HCT116 (cell line): ENCODE measurements around the gene IL1RAP. TPM values are rescaled to one million over a fixed set of nuclear protein-coding genes. Genes with fewer than 3 reads are reported as not detected.

ENCODE experiments used
- ATAC-seq: fragments of 200-7000 bp; cut with Tn5 transposase; 2 replicates; pipeline ENCODE4 v1.9.1; 2020; ENCODE audit warnings: mild to moderate bottlenecking, moderate library complexity
- BruUV-seq: library from RNA; stranded (reverse); fragments of 400-500 nt; replicated peaks from 2 replicates; lab custom pipeline; 2021; lab: Mats Ljungman, UMichigan
- CTCF ChIA-PET: fragments of 300-600 bp; sonication (Branson Sonifier 250); formaldehyde crosslinking; loops from one replicate; lab custom pipeline; 2021; ENCODE audit warnings: antibody characterized with exemption; lab: Charles Lee
- POLR2A ChIA-PET: fragments of 300-600, 350-600 bp; sonication (Branson Sonifier 250); formaldehyde crosslinking; loops from one replicate; lab custom pipeline; 2021; ENCODE audit warnings: antibody characterized with exemption; lab: Charles Lee
- RAD21 ChIA-PET, 2 experiments: fragments of 300-600 bp; sonication (Branson Sonifier 250); formaldehyde crosslinking; loops; one replicate each; lab custom pipeline; 2023; ENCODE audit warnings: low total read pairs in 2 of 2; ENCODE audit not compliant: uncharacterized antibody in 2 of 2, unreplicated experiment in 2 of 2, low non-redundant PET in 1 of 2; lab: Charles Lee
- DNase-seq: peaks from one replicate; pipeline ENCODE4 v3.0.0-alpha.2; 2010; ENCODE audit warnings: low read depth, low spot score
- H2AFZ ChIP-seq: fragments of 200-600 bp; shearing (Covaris generic), sonication (generic); 2 replicates; pipeline ENCODE4 v1.6.1; 2017; ENCODE audit warnings: low read depth, mixed run types, mixed read lengths, antibody characterized with exemption, low read length; ENCODE audit not compliant: poor library complexity, severe bottlenecking
- H3K27ac ChIP-seq: 2 replicates; pipeline ENCODE4 v1.5.1; 2012; ENCODE audit warnings: low read depth, low read length
- H3K27me3 ChIP-seq: fragments of 200-600 bp; sonication (generic); 2 replicates; pipeline ENCODE4 v1.6.1; 2016; ENCODE audit warnings: mixed run types, low read length, mixed read lengths; ENCODE audit not compliant: insufficient read depth
- H3K36me3 ChIP-seq, 2 experiments: fragments of 200-500 bp in 1 of 2; fragments of 200-600 bp in 1 of 2; sonication (Bioruptor generic) in 1 of 2; sonication (generic) in 1 of 2; 2 replicates each; pipeline versions ENCODE4 v1.5.1 to v1.6.1; 2014 to 2016; ENCODE audit warnings: low read length in 2 of 2, inconsistent platforms in 1 of 2, mixed read lengths in 1 of 2, mixed run types in 1 of 2; ENCODE audit not compliant: insufficient read depth in 2 of 2, control insufficient read depth in 1 of 2
- H3K4me1 ChIP-seq, 2 experiments: fragments of 200-600 bp in 1 of 2; sonication (generic) in 1 of 2; 2 replicates each; pipeline versions ENCODE4 v1.5.1 to v1.6.1; 2012 to 2017; ENCODE audit warnings: low read length in 2 of 2, inconsistent platforms in 1 of 2, mild to moderate bottlenecking in 1 of 2, mixed read lengths in 1 of 2, mixed run types in 1 of 2, moderate library complexity in 1 of 2; ENCODE audit not compliant: insufficient read depth in 2 of 2, control insufficient read depth in 1 of 2
- H3K4me2 ChIP-seq: fragments of 200-600 bp; sonication (generic); 2 replicates; pipeline ENCODE4 v1.6.1; 2017; ENCODE audit warnings: mixed run types, low read length, mixed read lengths
- H3K4me3 ChIP-seq, 2 experiments: fragments of 200-600 bp in 1 of 2; sonication (generic) in 1 of 2; replicated peaks in 1 of 2; 2 replicates each; pipeline ENCODE4 v1.5.1; 2011 to 2016; ENCODE audit warnings: low read length in 2 of 2, control low read depth in 1 of 2, low read depth in 1 of 2, mild to moderate bottlenecking in 1 of 2, mixed read lengths in 1 of 2, mixed run types in 1 of 2
- H3K79me2 ChIP-seq: fragments of 200-600 bp; sonication (generic); 2 replicates; pipeline ENCODE4 v1.6.1; 2017; ENCODE audit warnings: mild to moderate bottlenecking, mixed run types, low read length, moderate library complexity, mixed read lengths; ENCODE audit not compliant: insufficient read depth
- H3K9ac ChIP-seq: fragments of 200-600 bp; sonication (generic); 2 replicates; pipeline ENCODE4 v1.6.1; 2016; ENCODE audit warnings: low read length, mixed read lengths
- H3K9me2 ChIP-seq: fragments of 200-600 bp; sonication (generic), shearing (Covaris generic); 2 replicates; pipeline ENCODE4 v1.6.1; 2017; ENCODE audit warnings: mixed run types, mild to moderate bottlenecking, moderate library complexity; ENCODE audit not compliant: insufficient read depth
- H3K9me3 ChIP-seq, 2 experiments: fragments of 200-500 bp in 1 of 2; fragments of 200-600 bp in 1 of 2; sonication (Bioruptor generic) in 1 of 2; sonication (generic) in 1 of 2; 2 replicates each; pipeline ENCODE4 v1.6.1; 2014 to 2017; ENCODE audit warnings: low read length in 2 of 2, mixed read lengths in 2 of 2, inconsistent platforms in 1 of 2, low read depth in 1 of 2, mild to moderate bottlenecking in 1 of 2, mixed run types in 1 of 2, moderate library complexity in 1 of 2; ENCODE audit not compliant: control insufficient read depth in 1 of 2, insufficient read depth in 1 of 2
- H4K20me1 ChIP-seq: fragments of 200-600 bp; sonication (generic), shearing (Covaris generic); 2 replicates; pipeline ENCODE4 v1.6.1; 2017; ENCODE audit warnings: mixed run types, mild to moderate bottlenecking, moderate library complexity; ENCODE audit not compliant: insufficient read depth
- CEBPB ChIP-seq: IDR thresholded peaks from 2 replicates; pipeline ENCODE4 v1.6.1; 2012; ENCODE audit warnings: low read depth
- EGR1 ChIP-seq: IDR thresholded peaks from 2 replicates; pipeline ENCODE4 v1.6.1; 2012; ENCODE audit warnings: low read depth
- ELF1 ChIP-seq: IDR thresholded peaks from 2 replicates; pipeline ENCODE4 v1.6.1; 2012; ENCODE audit warnings: low read depth, borderline replicate concordance
- EZH2 ChIP-seq: fragments of 200-600 bp; sonication (generic); IDR thresholded peaks from 2 replicates; pipeline ENCODE4 v1.6.1; 2017; ENCODE audit warnings: antibody characterized with exemption, mixed run types
- FOSL1 ChIP-seq: IDR thresholded peaks from 2 replicates; pipeline ENCODE4 v1.6.1; 2012; ENCODE audit warnings: low read depth
- intact Hi-C: fragments of 100-400 bp; cut with micrococcal nuclease; formaldehyde crosslinking; loops from 2 replicates; pipeline ENCODE4 v1.10.0; 2022
- total RNA-seq: library from RNA; stranded (reverse); gene quantifications from one replicate; pipeline ENCODE4 v1.2.1, GENCODE V29; 2021; ENCODE audit not compliant: unreplicated experiment
- TF ChIP-seq, protein P1 (sequence below): IDR thresholded peaks from 2 replicates; pipeline ENCODE4 v1.6.1; 2012; ENCODE audit warnings: low read depth
- TF ChIP-seq, protein P2 (sequence below): IDR thresholded peaks from 2 replicates; pipeline ENCODE4 v1.6.1; 2012

The IL1RAP gene
- total RNA-seq, 1 experiment from 2014 or later, result 5.8 TPM

DNA sequence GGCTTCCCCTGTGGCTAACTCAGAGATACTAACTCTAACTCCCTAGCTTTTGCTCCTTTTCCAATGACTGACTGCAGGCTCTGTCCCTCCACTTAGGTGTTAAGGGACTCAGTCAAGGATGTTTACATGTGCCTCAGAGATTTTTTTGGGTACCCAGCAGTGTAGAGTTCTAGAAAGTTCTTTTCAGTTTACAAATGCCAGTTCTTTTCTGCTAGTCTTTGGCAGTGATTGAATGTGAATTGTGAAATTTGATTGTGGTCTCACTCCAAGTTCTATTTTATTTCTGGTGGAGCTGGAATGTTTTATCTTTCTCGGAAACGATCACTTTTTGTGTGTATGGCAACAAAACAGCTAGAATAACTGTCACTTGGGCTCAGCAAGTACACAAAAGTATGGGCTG is 60.6 kb downstream of the IL1RAP start:
- ChIA-PET RAD21 (no interaction called here), POLR2A (no interaction called here), CTCF (no interaction called here)
- ATAC-seq (no peak), DNase-seq (no peak)
- H3K27ac ChIP-seq, result no peak overlapping the region
- H3K36me3 ChIP-seq, result no peaks in the 10 kb centered on the region
- H3K79me2 ChIP-seq, result no peaks in the 10 kb centered on the region
- H3K4me1 ChIP-seq, result no peaks in the 10 kb centered on the region
- no TSS peak for BruUV-seq
- H3K4me2 ChIP-seq, result no peak overlapping the region
- H3K9me2 ChIP-seq, result no peaks in the 10 kb centered on the region
- H3K9me3 ChIP-seq, result no peaks in the 10 kb centered on the region
- no peaks in the 10 kb centered on the region for H4K20me1 ChIP-seq
- no peak overlapping the region for H3K9ac ChIP-seq
- no peak for TF ChIP-seq EGR1
- no peak for TF ChIP-seq EZH2
- TF ChIP-seq, protein P1, sequence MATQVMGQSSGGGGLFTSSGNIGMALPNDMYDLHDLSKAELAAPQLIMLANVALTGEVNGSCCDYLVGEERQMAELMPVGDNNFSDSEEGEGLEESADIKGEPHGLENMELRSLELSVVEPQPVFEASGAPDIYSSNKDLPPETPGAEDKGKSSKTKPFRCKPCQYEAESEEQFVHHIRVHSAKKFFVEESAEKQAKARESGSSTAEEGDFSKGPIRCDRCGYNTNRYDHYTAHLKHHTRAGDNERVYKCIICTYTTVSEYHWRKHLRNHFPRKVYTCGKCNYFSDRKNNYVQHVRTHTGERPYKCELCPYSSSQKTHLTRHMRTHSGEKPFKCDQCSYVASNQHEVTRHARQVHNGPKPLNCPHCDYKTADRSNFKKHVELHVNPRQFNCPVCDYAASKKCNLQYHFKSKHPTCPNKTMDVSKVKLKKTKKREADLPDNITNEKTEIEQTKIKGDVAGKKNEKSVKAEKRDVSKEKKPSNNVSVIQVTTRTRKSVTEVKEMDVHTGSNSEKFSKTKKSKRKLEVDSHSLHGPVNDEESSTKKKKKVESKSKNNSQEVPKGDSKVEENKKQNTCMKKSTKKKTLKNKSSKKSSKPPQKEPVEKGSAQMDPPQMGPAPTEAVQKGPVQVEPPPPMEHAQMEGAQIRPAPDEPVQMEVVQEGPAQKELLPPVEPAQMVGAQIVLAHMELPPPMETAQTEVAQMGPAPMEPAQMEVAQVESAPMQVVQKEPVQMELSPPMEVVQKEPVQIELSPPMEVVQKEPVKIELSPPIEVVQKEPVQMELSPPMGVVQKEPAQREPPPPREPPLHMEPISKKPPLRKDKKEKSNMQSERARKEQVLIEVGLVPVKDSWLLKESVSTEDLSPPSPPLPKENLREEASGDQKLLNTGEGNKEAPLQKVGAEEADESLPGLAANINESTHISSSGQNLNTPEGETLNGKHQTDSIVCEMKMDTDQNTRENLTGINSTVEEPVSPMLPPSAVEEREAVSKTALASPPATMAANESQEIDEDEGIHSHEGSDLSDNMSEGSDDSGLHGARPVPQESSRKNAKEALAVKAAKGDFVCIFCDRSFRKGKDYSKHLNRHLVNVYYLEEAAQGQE, result no peak
- TF ChIP-seq CEBPB, result no peak
- TF ChIP-seq, protein P2, sequence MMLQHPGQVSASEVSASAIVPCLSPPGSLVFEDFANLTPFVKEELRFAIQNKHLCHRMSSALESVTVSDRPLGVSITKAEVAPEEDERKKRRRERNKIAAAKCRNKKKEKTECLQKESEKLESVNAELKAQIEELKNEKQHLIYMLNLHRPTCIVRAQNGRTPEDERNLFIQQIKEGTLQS, result no peak
- TF ChIP-seq FOSL1, result no peak
- no peak for TF ChIP-seq ELF1
- no peaks in the 10 kb centered on the region for H3K27me3 ChIP-seq
- no peak overlapping the region for H2AFZ ChIP-seq
- intact Hi-C loops, result no loop called here
- H3K4me3 ChIP-seq, result no peak overlapping the region
